K562 (cell line): ENCODE measurements around the gene TRPM2. TPM values are rescaled to one million over a fixed set of nuclear protein-coding genes. Genes with fewer than 3 reads are reported as not detected.

Experiments
- ATAC-seq: fragments of 200-7000 bp; cut with Tn5 transposase; 3 replicates; pipeline ENCODE4 v1.9.1; 2020; ENCODE audit warnings: moderate library complexity
- BruUV-seq: library from RNA; stranded (reverse); fragments of 400-500 nt; replicated peaks from 2 replicates; lab custom pipeline; 2021; lab: Mats Ljungman, UMichigan
- CTCF ChIA-PET: fragments of 300-600 bp; formaldehyde crosslinking; extraction: SDS; loops from one replicate; lab custom pipeline; 2021; ENCODE audit warnings: low intra/inter-chr PET ratio; lab: Yijun Ruan, JAX
- POLR2A ChIA-PET: fragments of 300-600, 350-650 bp; sonication (Branson Sonifier 250); formaldehyde crosslinking; extraction: SDS; loops from one replicate; lab custom pipeline; 2021; ENCODE audit warnings: antibody characterized with exemption, inconsistent platforms; lab: Yijun Ruan, JAX
- DNase-seq, 4 experiments: peaks; one replicate each; pipeline versions ENCODE4 v3.0.0 to v3.0.0-alpha.2; 2011 to 2018; ENCODE audit warnings: low spot score in 3 of 4, mixed read lengths in 3 of 4; ENCODE audit errors: extremely low read depth in 1 of 4
- FAIRE-seq: peaks from 2 replicates; lab custom pipeline; 2011; peaks lifted over from hg19 to GRCh38; lab: Jason Lieb, UNC
- H2AFZ ChIP-seq: 2 replicates; pipeline ENCODE4 v1.6.0; 2011; ENCODE audit warnings: low read depth, low read length, control low read depth, inconsistent platforms
- H3K27ac ChIP-seq: fragments of 200-600 bp; 3 replicates; pipeline ENCODE4 v1.8.0; 2011; ENCODE audit warnings: low read depth, mild to moderate bottlenecking, control low read depth, inconsistent platforms, low read length, moderate library complexity, mixed read lengths; ENCODE audit errors: extremely low read depth
- H3K27me3 ChIP-seq, 2 experiments: fragments of 300-600 bp in 1 of 2; 2 replicates in 1 of 2; 3 replicates in 1 of 2; pipeline versions ENCODE4 v1.6.0 to v1.8.0; 2011; ENCODE audit warnings: inconsistent platforms in 2 of 2, low read length in 2 of 2, mild to moderate bottlenecking in 1 of 2, mixed read lengths in 1 of 2, moderate library complexity in 1 of 2; ENCODE audit not compliant: control insufficient read depth in 2 of 2, insufficient read depth in 2 of 2
- H3K36me3 ChIP-seq: fragments of 300-600 bp; 3 replicates; pipeline ENCODE4 v1.8.0; 2011; ENCODE audit warnings: mild to moderate bottlenecking, low read length, inconsistent platforms; ENCODE audit not compliant: control insufficient read depth, insufficient read depth
- H3K4me1 ChIP-seq, 2 experiments: fragments of 200-600 bp in 1 of 2; replicated peaks in 1 of 2; 2 replicates in 1 of 2; 3 replicates in 1 of 2; pipeline versions ENCODE4 v1.5.1 to v1.8.0; 2011; ENCODE audit warnings: inconsistent platforms in 2 of 2, low read length in 2 of 2, mild to moderate bottlenecking in 1 of 2, mixed read lengths in 1 of 2, moderate library complexity in 1 of 2; ENCODE audit not compliant: control insufficient read depth in 2 of 2, insufficient read depth in 2 of 2
- H3K4me2 ChIP-seq: 2 replicates; pipeline ENCODE4 v1.6.1; 2011; ENCODE audit warnings: low read length, control low read depth, inconsistent platforms, mixed read lengths; ENCODE audit not compliant: insufficient read depth
- H3K4me3 ChIP-seq: fragments of 200-600 bp; sonication (generic), shearing (Covaris generic); 2 replicates; pipeline ENCODE4 v1.5.1; 2016; ENCODE audit warnings: control low read depth, inconsistent platforms
- H3K79me2 ChIP-seq: fragments of 200-600 bp; 3 replicates; pipeline ENCODE4 v1.8.0; 2011; ENCODE audit warnings: low read length, inconsistent platforms; ENCODE audit not compliant: control insufficient read depth, insufficient read depth
- H3K9ac ChIP-seq, 2 experiments: 2 replicates each; pipeline versions ENCODE4 v1.6.0 to v1.6.1; 2011; ENCODE audit warnings: low read depth in 2 of 2, low read length in 2 of 2, control low read depth in 1 of 2, inconsistent platforms in 1 of 2, mild to moderate bottlenecking in 1 of 2, mixed read lengths in 1 of 2; ENCODE audit not compliant: insufficient read depth in 1 of 2
- H3K9me1 ChIP-seq: one replicate; pipeline ENCODE4 v1.6.0; 2011; ENCODE audit warnings: inconsistent platforms, mild to moderate bottlenecking, low read length, moderate library complexity; ENCODE audit not compliant: control insufficient read depth, insufficient read depth
- H3K9me3 ChIP-seq: replicated peaks from 2 replicates; pipeline ENCODE4 v1.5.1; 2011; ENCODE audit warnings: low read depth, low read length, inconsistent platforms; ENCODE audit not compliant: control insufficient read depth, insufficient read depth
- H4K20me1 ChIP-seq: replicated peaks from 2 replicates; pipeline ENCODE4 v1.6.1; 2011; ENCODE audit warnings: low read length, inconsistent platforms, mixed read lengths; ENCODE audit not compliant: control insufficient read depth, insufficient read depth
- MECOM ChIP-seq: fragments of 250-450 bp; sonication (Bioruptor Pico); IDR thresholded peaks from 2 replicates; pipeline ENCODE4 v1.8.0; 2022; ENCODE audit warnings: inconsistent platforms
- NFYB ChIP-seq: IDR thresholded peaks from 2 replicates; pipeline ENCODE4 v1.6.1; 2011; ENCODE audit warnings: mild to moderate bottlenecking, moderate library complexity; ENCODE audit not compliant: insufficient read length; ENCODE audit errors: extremely low read depth
- NR4A1 ChIP-seq, 2 experiments: fragments of 250-450 bp in 1 of 2; fragments of 450-650 bp in 1 of 2; sonication (Bioruptor Pico) in 1 of 2; IDR thresholded peaks; 2 replicates each; pipeline versions ENCODE4 v1.4.0 to v1.6.1; 2016 to 2020; ENCODE audit warnings: mild to moderate bottlenecking in 2 of 2, missing compliant biosample characterization in 1 of 2, missing genetic modification characterization in 1 of 2, moderate library complexity in 1 of 2
- SIN3B ChIP-seq: fragments of 450-650 bp; IDR thresholded peaks from 2 replicates; pipeline ENCODE4 v1.6.1; 2017; ENCODE audit warnings: low read depth, mild to moderate bottlenecking, moderate library complexity
- ZNF133 ChIP-seq: fragments of 250-450 bp; sonication (Bioruptor Pico); IDR thresholded peaks from 2 replicates; pipeline ENCODE4 v1.4.0; 2020; ENCODE audit warnings: mild to moderate bottlenecking
- ZNF217 ChIP-seq: sonication (generic); formaldehyde crosslinking; IDR thresholded peaks from 2 replicates; pipeline ENCODE4 v1.8.0; 2022; ENCODE audit warnings: mild to moderate bottlenecking, missing genetic modification reagents
- WGBS: fragments of 100-300 bp; shearing (Covaris generic); methylation state at CpG from one replicate; pipeline ENCODE4 v1.1.6; 2016; ENCODE audit warnings: low coverage, mixed read lengths; ENCODE audit not compliant: insufficient coverage; ENCODE audit errors: missing lambda C conversion rate; 5-methylcytosine and 5-hydroxymethylcytosine counted together
- in situ Hi-C: fragments of 300-500 bp; cut with MboI; formaldehyde crosslinking; loops from 4 replicates; pipeline ENCODE4 v1.15.0; 2018; ENCODE audit warnings: inconsistent platforms, mixed read lengths
- intact Hi-C: fragments of 100-400 bp; cut with micrococcal nuclease; formaldehyde crosslinking; loops from 2 replicates; pipeline ENCODE4 v1.14.2; 2022
- polyA plus RNA-seq, 8 experiments: library from polyadenylated mRNA; depleted of rRNA in 4 of 8; stranded (reverse) in 5 of 8; unstranded in 3 of 8; fragments of >200 nt; fragmentation: Nextera tagmentation in 2 of 8; fragmentation: Illumina TruSeq in 1 of 8; extraction: Ambion mirVana in 2 of 8; extraction: Trizol in 1 of 8; gene quantifications; 2 replicates each; pipeline versions ENCODE4 v1.2.1 to v1.2.3, GENCODE V29; 2011 to 2014; ENCODE audit warnings: inconsistent platforms in 1 of 8, missing spikeins in 1 of 8
- total RNA-seq, 7 experiments: library from RNA; depleted of rRNA in 6 of 7; stranded (reverse); fragments of >200 nt in 6 of 7; fragmentation: Illumina TruSeq in 2 of 7; extraction: Trizol in 2 of 7; gene quantifications; 2 replicates each; pipeline versions ENCODE4 v1.2.1 to v1.2.3, GENCODE V29; 2011 to 2021; ENCODE audit warnings: low replicate concordance in 1 of 7

The TRPM2 gene
- total and polyA plus RNA-seq, 9 of the 15 experiments (the other 6 are each of a cell fraction or from before 2014, with no cell fraction given): 0.33 to 2.1 (median 0.98) TPM; not detected in 2

DNA sequence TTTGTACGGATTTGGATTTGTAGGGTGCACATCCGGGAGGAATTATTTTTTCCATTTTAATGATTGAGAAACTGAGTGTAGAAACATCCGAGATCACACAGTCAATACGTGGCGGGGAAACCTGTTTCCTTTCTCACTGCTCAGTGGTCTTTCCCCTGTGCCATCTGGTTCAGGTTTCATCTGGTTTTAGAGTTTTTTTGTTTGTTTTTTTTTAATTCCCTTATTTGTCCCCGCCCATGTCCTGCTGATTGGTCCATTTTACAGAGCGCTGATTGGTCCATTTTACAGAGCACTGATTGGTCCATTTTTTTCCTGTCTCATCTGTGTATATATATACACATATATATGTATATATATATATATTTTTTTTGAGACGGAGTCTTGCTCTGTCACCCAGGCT lies 6.0 kb downstream of the TRPM2 start:
- Histone ChIP-seq H4K20me1 (no peaks in the 10 kb centered on the region), H3K79me2 (no peaks in the 10 kb centered on the region), H3K36me3 (no peaks in the 10 kb centered on the region), H2AFZ (no peak overlapping the region), H3K4me1 (no peaks in the 10 kb centered on the region), H3K27ac (no peak overlapping the region), H3K4me3 (no peak overlapping the region), H3K4me2 (no peak overlapping the region), H3K9me3 (peaks cover 1% of the 10 kb centered on the region; the same call in 1 of the 2 replicates), H3K27me3 (peaks cover 38 to 73% of the 10 kb centered on the region in 2 experiments), H3K9ac (no peak overlapping the region), H3K9me1 (no peaks in the 10 kb centered on the region)
- in situ Hi-C loops: no loop called here
- POLR2A ChIA-PET: no interaction called here
- FAIRE-seq (no peak), ATAC-seq (peak; percentile 50; the same call in 2 of the 3 replicates), DNase-seq (no peak)
- intact Hi-C loops: no loop called here
- BruUV-seq: no TSS peak
- CTCF ChIA-PET: no interaction called here
- TF ChIP-seq NFYB (peak; percentile 72), SIN3B (no peak)
- WGBS: 3% methylated on average over 8 of the region's 8 CpGs

DNA sequence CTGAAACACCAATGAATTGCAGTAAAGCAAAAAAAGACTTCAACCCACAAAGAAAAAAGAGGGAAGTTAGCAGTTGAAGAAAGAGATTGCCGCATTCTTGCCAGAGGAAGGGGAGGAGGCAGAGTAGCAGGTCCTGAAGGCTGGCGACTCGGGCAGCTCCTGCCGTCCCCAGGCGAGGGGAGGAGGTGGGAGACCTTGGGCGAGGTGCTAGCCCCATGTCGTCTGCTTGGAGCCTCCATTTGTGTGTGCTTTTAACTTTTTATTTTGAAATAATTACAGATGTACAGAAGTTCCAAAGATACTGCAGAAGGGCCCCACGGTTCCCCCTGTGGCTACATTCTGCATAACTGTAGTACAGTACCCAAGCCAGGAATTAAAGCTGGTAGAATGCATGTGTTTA lies 6.7 kb downstream of the TRPM2 start:
- DNase-seq (no peak), FAIRE-seq (no peak), ATAC-seq (0 out of 3 replicates have a peak, but pooled peaks have one; percentile 23)
- H4K20me1 ChIP-seq: no peaks in the 10 kb centered on the region
- in situ Hi-C loops: no loop called here
- no peak overlapping the region for H3K4me3 ChIP-seq
- H3K36me3 ChIP-seq: no peaks in the 10 kb centered on the region
- no peaks in the 10 kb centered on the region for H3K9me1 ChIP-seq
- POLR2A ChIA-PET: interaction anchor here (0.9 to 1.2 kb wide), 2 partner anchors 13 to 124 kb away, joined by 3 to 4 read pairs; no protein-coding TSS in a partner anchor
- 3% methylated on average over 8 of the region's 8 CpGs for WGBS
- no peak overlapping the region for H3K27ac ChIP-seq
- no peak overlapping the region for H3K4me2 ChIP-seq
- no TSS peak for BruUV-seq
- no peak overlapping the region for H2AFZ ChIP-seq
- no peak overlapping the region for H3K9ac ChIP-seq
- no peak for TF ChIP-seq ZNF133 (CRISPR knock-in tag)
- TF ChIP-seq MECOM (CRISPR knock-in tag): no peak
- no peak for TF ChIP-seq ZNF217
- TF ChIP-seq NR4A1 (CRISPR knock-in tag; IDR thresholded peaks at IDR 0.05): no peak
- no peak for TF ChIP-seq NR4A1 (tag; IDR thresholded peaks at IDR 0.05)
- peaks cover 32 to 73% of the 10 kb centered on the region in 2 experiments for H3K27me3 ChIP-seq
- CTCF ChIA-PET: no interaction called here
- peaks cover 1% of the 10 kb centered on the region; the same call in 1 of the 2 replicates for H3K9me3 ChIP-seq
- no peaks in the 10 kb centered on the region for H3K79me2 ChIP-seq
- 0 out of 5 replicates have a peak, but pooled peaks cover 0 to 3% of the 10 kb centered on the region in 2 experiments for H3K4me1 ChIP-seq
- intact Hi-C loops: no loop called here
